Prostate gland (tissue), 2 donors: ENCODE results near the gene MMP17. TPM values are rescaled to one million over a fixed set of nuclear protein-coding genes. Genes with fewer than 3 reads are reported as not detected.

Experiments used
- DNase-seq: peaks from one replicate; pipeline ENCODE4 v3.0.0-alpha.2; 2019; ENCODE audit warnings: low spot score
- H3K27ac ChIP-seq, 2 donors: fragments of 200-600 bp; sonication (generic); 2 replicates each; pipeline ENCODE4 v1.5.1; 2017 to 2019
- H3K27me3 ChIP-seq: fragments of 200-600 bp; sonication (generic); replicated peaks from 2 replicates; pipeline ENCODE4 v1.5.1; 2019; ENCODE audit not compliant: insufficient read depth
- H3K36me3 ChIP-seq, 2 donors: fragments of 200-600 bp; sonication (generic); 1 replicate in 1 of 2; 2 replicates in 1 of 2; pipeline versions ENCODE4 v1.5.1 to v1.8.1; 2017 to 2019
- H3K4me1 ChIP-seq: fragments of 200-600 bp; sonication (generic); replicated peaks from 2 replicates; pipeline ENCODE4 v1.5.1; 2019
- H3K4me3 ChIP-seq, 2 donors: fragments of 200-600 bp; sonication (generic); 2 replicates each; pipeline ENCODE4 v1.5.1; 2017 to 2019
- H3K9me3 ChIP-seq: fragments of 200-600 bp; sonication (generic); 2 replicates; pipeline ENCODE4 v1.5.1; 2017
- POLR2A ChIP-seq: fragments of 450-650 bp; IDR thresholded peaks from one replicate; pipeline ENCODE4 v1.6.1; 2016; ENCODE audit warnings: antibody characterized with exemption, mild to moderate bottlenecking
- POLR2AphosphoS5 ChIP-seq: sonication (generic); formaldehyde crosslinking; IDR thresholded peaks from one replicate; pipeline ENCODE4 v1.6.1; 2017; ENCODE audit warnings: antibody characterized with exemption
- WGBS: methylation state at CpG from one replicate; pipeline ENCODE4 v1.1.5; 2018; 5-methylcytosine and 5-hydroxymethylcytosine counted together
- intact Hi-C: fragments of 100-400 bp; cut with DNase I; formaldehyde crosslinking; loops from one replicate; pipeline ENCODE4 v1.14.2; 2022
- total RNA-seq, 2 donors: library from RNA; depleted of rRNA; stranded (reverse); fragments of >200 nt; gene quantifications; one replicate each; pipeline ENCODE4 v1.1.0, GENCODE V29; 2016
- TF ChIP-seq, protein P1 (sequence below), 4 experiments: fragments of 200-600 bp in 2 of 4; fragments of 450-650 bp in 2 of 4; sonication (generic) in 2 of 4; IDR thresholded peaks; 1 replicate in 3 of 4; 2 replicates in 1 of 4; pipeline ENCODE4 v1.5.1; 2016 to 2019; ENCODE audit warnings: antibody characterized with exemption in 4 of 4, mild to moderate bottlenecking in 2 of 4, moderate library complexity in 2 of 4

MMP17 gene
- total RNA-seq, 2 donors from 2014 or later: 1.1 to 35.7 TPM

GRCh38 chr12:131795064-131795463 lies 33.1 kb upstream of the MMP17 start:
- intact Hi-C loops: no loop called here
- 32% methylated on average over 14 of the region's 14 CpGs for WGBS
- no peak for TF ChIP-seq POLR2A
- no peak for TF ChIP-seq POLR2AphosphoS5
- TF ChIP-seq, protein P1, sequence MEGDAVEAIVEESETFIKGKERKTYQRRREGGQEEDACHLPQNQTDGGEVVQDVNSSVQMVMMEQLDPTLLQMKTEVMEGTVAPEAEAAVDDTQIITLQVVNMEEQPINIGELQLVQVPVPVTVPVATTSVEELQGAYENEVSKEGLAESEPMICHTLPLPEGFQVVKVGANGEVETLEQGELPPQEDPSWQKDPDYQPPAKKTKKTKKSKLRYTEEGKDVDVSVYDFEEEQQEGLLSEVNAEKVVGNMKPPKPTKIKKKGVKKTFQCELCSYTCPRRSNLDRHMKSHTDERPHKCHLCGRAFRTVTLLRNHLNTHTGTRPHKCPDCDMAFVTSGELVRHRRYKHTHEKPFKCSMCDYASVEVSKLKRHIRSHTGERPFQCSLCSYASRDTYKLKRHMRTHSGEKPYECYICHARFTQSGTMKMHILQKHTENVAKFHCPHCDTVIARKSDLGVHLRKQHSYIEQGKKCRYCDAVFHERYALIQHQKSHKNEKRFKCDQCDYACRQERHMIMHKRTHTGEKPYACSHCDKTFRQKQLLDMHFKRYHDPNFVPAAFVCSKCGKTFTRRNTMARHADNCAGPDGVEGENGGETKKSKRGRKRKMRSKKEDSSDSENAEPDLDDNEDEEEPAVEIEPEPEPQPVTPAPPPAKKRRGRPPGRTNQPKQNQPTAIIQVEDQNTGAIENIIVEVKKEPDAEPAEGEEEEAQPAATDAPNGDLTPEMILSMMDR (IDR thresholded peaks at IDR 0.05): no peak

DNA sequence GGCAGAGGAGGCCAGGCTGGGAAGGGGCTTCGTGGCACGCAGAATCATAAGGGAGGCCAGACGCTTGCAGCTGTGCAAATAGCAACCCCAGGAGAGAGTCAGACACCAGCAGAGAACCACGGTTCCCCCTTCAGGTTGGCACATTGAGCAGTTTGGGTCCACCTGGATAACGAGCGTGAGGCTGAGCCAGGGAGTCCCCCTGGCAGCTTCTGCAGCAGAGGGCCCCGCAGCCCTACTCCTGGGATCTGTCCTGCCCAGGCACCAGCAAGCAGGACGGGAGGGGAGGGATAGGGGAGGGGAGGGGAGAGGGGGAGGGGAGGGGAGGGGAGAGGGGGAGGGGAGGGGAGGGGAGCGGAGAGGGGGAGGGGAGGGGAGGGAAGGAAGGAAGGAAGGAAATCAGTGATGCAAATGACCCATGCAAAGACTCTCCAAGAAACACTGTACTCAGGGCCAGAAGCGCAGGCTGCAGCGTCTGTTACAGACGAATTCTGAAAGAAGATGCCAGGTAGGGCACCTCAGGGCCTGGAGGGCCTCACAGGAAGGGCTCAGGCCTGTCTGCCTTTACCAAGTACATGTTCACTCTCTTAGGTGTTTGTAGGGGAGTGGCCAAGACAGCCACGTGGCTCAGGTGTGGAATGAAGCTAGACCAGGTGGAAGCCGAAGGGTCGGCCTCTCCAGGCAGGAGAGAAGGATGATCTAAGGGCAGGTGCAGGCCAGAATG lies 32.3 kb upstream of the MMP17 start:
- 52% methylated on average over 13 of the region's 15 CpGs for WGBS
- no peaks in the 10 kb centered on the region for H3K4me1 ChIP-seq
- no peak overlapping the region for H3K4me3 ChIP-seq
- peak; percentile 42 for DNase-seq
- H3K36me3 ChIP-seq: peaks cover 0 to 14% of the 10 kb centered on the region in 2 donors
- intact Hi-C loops: no loop called here
- no peaks in the 10 kb centered on the region for H3K9me3 ChIP-seq
- no peak for TF ChIP-seq POLR2A
- TF ChIP-seq POLR2AphosphoS5: peak; percentile 29
- H3K27me3 ChIP-seq: no peaks in the 10 kb centered on the region
- H3K27ac ChIP-seq: no peak overlapping the region

More at GRCh38 chr12:131795064-131795463, 33.1 kb upstream of the MMP17 start:
- H3K36me3 ChIP-seq: peaks cover 0 to 14% of the 10 kb centered on the region in 2 donors
- H3K27me3 ChIP-seq: no peaks in the 10 kb centered on the region
- no peak for DNase-seq
- H3K27ac ChIP-seq: no peak overlapping the region
- H3K9me3 ChIP-seq: no peaks in the 10 kb centered on the region
- H3K4me3 ChIP-seq: no peak overlapping the region
- H3K4me1 ChIP-seq: no peaks in the 10 kb centered on the region

- no peak for DNase-seq
- 79% methylated on average over 6 of the region's 6 CpGs for WGBS
- peaks cover 0 to 14% of the 10 kb centered on the region in 2 donors for H3K36me3 ChIP-seq
- TF ChIP-seq, protein P1 (IDR thresholded peaks at IDR 0.05): no peak
- no peak for TF ChIP-seq POLR2A
- TF ChIP-seq POLR2AphosphoS5: no peak
- H3K9me3 ChIP-seq: no peaks in the 10 kb centered on the region
- intact Hi-C loops: no loop called here
- H3K4me1 ChIP-seq: no peaks in the 10 kb centered on the region
- no peaks in the 10 kb centered on the region for H3K27me3 ChIP-seq
- H3K4me3 ChIP-seq: no peak overlapping the region
- H3K27ac ChIP-seq: no peak overlapping the region
Measured at GRCh38 chr12:131796411-131796736, 31.8 kb upstream of the MMP17 start.

- Histone ChIP-seq H3K4me3 (no peak overlapping the region), H3K36me3 (peaks cover 0 to 14% of the 10 kb centered on the region in 2 donors), H3K4me1 (no peaks in the 10 kb centered on the region), H3K9me3 (no peaks in the 10 kb centered on the region), H3K27me3 (no peaks in the 10 kb centered on the region), H3K27ac (no peak overlapping the region)
- DNase-seq: no peak
- intact Hi-C loops: no loop called here
- WGBS: 92% methylated on average over 27 of the region's 28 CpGs
- TF ChIP-seq POLR2A: no peak
- TF ChIP-seq, protein P1 (IDR thresholded peaks at IDR 0.05): no peak
- no peak for TF ChIP-seq POLR2AphosphoS5
Measured at GRCh38 chr12:131796754-131797587, 31.2 kb upstream of the MMP17 start.

DNA sequence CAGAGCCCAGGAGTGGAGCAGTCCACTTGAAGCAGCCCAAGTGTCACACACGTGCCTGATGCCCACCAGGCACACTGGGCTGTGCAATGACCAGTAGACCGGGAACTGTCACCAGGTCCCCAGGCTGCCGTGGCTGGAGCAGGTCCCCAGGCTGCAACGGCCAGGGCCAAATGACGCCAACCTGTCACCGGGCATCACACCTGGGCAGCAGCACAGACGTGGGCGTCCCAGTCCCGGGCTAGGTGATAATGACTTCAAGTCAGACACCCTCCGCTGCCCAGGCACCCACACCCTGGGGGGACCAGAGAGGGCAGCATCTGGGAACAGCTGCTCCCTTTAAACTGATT lies 30.6 kb upstream of the MMP17 start:
- intact Hi-C loops: no loop called here
- 92% methylated on average over 9 of the region's 10 CpGs for WGBS
- H3K36me3 ChIP-seq: peaks cover 0 to 14% of the 10 kb centered on the region in 2 donors
- no peaks in the 10 kb centered on the region for H3K27me3 ChIP-seq
- H3K4me1 ChIP-seq: no peaks in the 10 kb centered on the region
- no peak overlapping the region for H3K27ac ChIP-seq
- no peak for DNase-seq
- H3K9me3 ChIP-seq: no peaks in the 10 kb centered on the region
- TF ChIP-seq POLR2AphosphoS5 (no peak), POLR2A (no peak)
- TF ChIP-seq, protein P1 (IDR thresholded peaks at IDR 0.05): no peak
- no peak overlapping the region for H3K4me3 ChIP-seq
